Keratinocyte (primary cell): Measurements from ENCODE around the gene INS.

Experiments used
- EZH2 ChIP-seq: IDR thresholded peaks from one replicate; pipeline ENCODE4 v1.6.1; 2012; ENCODE audit warnings: inconsistent platforms, mild to moderate bottlenecking, low read length, moderate library complexity
- TF ChIP-seq, protein P1 (sequence below), 3 experiments: IDR thresholded peaks in 1 of 3; conservative IDR thresholded peaks in 1 of 3; optimal IDR thresholded peaks in 1 of 3; 2 replicates in 2 of 3; 3 replicates in 1 of 3; pipeline versions ENCODE3 to v1.5.1; 2011; ENCODE audit warnings: low read length in 3 of 3, mild to moderate bottlenecking in 3 of 3, moderate library complexity in 2 of 3, control low read depth in 1 of 3, inconsistent platforms in 1 of 3; ENCODE audit not compliant: insufficient read depth in 2 of 3; ENCODE audit errors: extremely low read depth in 1 of 3

DNA sequence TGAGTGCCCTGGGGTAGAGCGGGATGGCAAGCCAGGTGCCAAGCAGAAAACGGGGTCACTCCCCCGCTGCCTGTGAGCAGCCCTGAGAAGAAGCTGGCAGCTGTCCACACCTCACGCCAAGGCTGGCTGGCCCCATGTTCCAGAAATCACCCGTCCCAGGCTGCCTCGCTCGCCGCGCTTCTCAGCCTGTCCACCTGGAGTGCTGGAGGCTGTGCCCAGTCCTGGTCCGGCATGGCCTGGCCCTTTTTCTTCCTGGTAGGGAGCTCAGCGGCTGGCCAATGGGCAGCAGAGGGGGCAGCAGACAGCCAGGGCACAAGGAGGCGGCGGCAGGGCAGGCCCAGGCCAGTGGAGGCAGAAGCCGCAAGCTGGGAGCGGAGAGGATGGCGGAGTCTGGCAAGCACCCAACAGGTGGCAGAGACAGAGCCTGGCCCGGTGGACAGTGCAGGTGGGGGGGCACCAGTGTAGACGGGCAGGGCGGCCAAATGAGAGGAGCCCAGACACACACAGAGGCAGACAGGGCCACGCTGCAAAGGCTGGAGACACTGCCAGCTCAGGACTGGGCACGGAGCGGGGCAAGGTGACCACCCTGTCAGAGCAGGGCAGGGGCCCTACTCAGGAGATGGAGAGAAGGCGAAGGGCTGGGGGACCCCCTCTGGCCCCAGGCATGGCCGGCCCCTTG lies 47.8 kb upstream of the INS start:
- TF ChIP-seq, protein P1, sequence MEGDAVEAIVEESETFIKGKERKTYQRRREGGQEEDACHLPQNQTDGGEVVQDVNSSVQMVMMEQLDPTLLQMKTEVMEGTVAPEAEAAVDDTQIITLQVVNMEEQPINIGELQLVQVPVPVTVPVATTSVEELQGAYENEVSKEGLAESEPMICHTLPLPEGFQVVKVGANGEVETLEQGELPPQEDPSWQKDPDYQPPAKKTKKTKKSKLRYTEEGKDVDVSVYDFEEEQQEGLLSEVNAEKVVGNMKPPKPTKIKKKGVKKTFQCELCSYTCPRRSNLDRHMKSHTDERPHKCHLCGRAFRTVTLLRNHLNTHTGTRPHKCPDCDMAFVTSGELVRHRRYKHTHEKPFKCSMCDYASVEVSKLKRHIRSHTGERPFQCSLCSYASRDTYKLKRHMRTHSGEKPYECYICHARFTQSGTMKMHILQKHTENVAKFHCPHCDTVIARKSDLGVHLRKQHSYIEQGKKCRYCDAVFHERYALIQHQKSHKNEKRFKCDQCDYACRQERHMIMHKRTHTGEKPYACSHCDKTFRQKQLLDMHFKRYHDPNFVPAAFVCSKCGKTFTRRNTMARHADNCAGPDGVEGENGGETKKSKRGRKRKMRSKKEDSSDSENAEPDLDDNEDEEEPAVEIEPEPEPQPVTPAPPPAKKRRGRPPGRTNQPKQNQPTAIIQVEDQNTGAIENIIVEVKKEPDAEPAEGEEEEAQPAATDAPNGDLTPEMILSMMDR (optimal IDR thresholded peaks at IDR 0.05 in 1 of 3, IDR thresholded peaks at IDR 0.05 in 1 of 3, conservative IDR thresholded peaks at IDR 0.05 in 1 of 3; ENCODE audit: extremely low read depth in 1 of 3, insufficient read depth in 2 of 3, low read length in 3 of 3), result peak in 2 of 3 experiments; percentile 12 to 38
- TF ChIP-seq EZH2, result no peak
